Measurements from ENCODE around the gene SP110.

Gene SP110

GRCh38 chr2:230181195-230181594, 38.6 kb downstream of the SP110 start:
- H3K4me3 ChIP-seq (ENCODE audit: low read depth, low read length), result no peak overlapping the region
- no peaks in the 10 kb centered on the region for H3K9me3 ChIP-seq
- H3K36me3 ChIP-seq, result no peaks in the 10 kb centered on the region
- no peaks in the 10 kb centered on the region for H3K27me3 ChIP-seq
- TF ChIP-seq CTCF (IDR thresholded peaks at IDR 0.05; ENCODE audit: low read depth, low read length), result no peak
- H3K4me1 ChIP-seq, result no peaks in the 10 kb centered on the region
- DNase-seq, result no peak

GRCh38 chr2:230179907-230180306, 39.9 kb downstream of the SP110 start:
- Histone ChIP-seq H3K4me3 (ENCODE audit: low read depth, low read length) (no peak overlapping the region), H3K4me1 (no peaks in the 10 kb centered on the region), H3K9me3 (no peaks in the 10 kb centered on the region), H3K27me3 (no peaks in the 10 kb centered on the region), H3K36me3 (no peaks in the 10 kb centered on the region)
- TF ChIP-seq CTCF (IDR thresholded peaks at IDR 0.05; ENCODE audit: low read depth, low read length), result no peak
- no peak for DNase-seq

GRCh38 chr2:230178546-230179485, 41.0 kb downstream of the SP110 start:
- DNase-seq, result no peak
- H3K27me3 ChIP-seq, result no peaks in the 10 kb centered on the region
- H3K9me3 ChIP-seq, result no peaks in the 10 kb centered on the region
- H3K4me1 ChIP-seq, result no peaks in the 10 kb centered on the region
- H3K4me3 ChIP-seq (ENCODE audit: low read depth, low read length), result no peak overlapping the region
- no peak for TF ChIP-seq CTCF (IDR thresholded peaks at IDR 0.05; ENCODE audit: low read depth, low read length)
- no peaks in the 10 kb centered on the region for H3K36me3 ChIP-seq

- H3K36me3 ChIP-seq, result no peaks in the 10 kb centered on the region
- H3K27me3 ChIP-seq, result peaks cover 7% of the 10 kb centered on the region; the same call in 1 of the 2 replicates
- DNase-seq, result no peak
These were observed 42.8 kb downstream of the SP110 start for GRCh38 chr2:230176996-230177395.

GRCh38 chr2:230174466-230174865, 45.3 kb downstream of the SP110 start:
- DNase-seq, result no peak
- Histone ChIP-seq H3K4me1 (no peaks in the 10 kb centered on the region), H3K9me3 (no peaks in the 10 kb centered on the region), H3K27me3 (peaks cover 14% of the 10 kb centered on the region; the same call in 1 of the 2 replicates), H3K4me3 (ENCODE audit: low read depth, low read length) (no peak overlapping the region), H3K36me3 (no peaks in the 10 kb centered on the region)
- no peak for TF ChIP-seq CTCF (IDR thresholded peaks at IDR 0.05; ENCODE audit: low read depth, low read length)

More at GRCh38 chr2:230176996-230177395, 42.8 kb downstream of the SP110 start:
- H3K4me3 ChIP-seq (ENCODE audit: low read depth, low read length), result no peak overlapping the region
- no peaks in the 10 kb centered on the region for H3K9me3 ChIP-seq
- no peak for TF ChIP-seq CTCF (IDR thresholded peaks at IDR 0.05; ENCODE audit: low read depth, low read length)
- no peaks in the 10 kb centered on the region for H3K4me1 ChIP-seq

- DNase-seq, result no peak
- Histone ChIP-seq H3K4me3 (ENCODE audit: low read depth, low read length) (no peak overlapping the region), H3K4me1 (no peaks in the 10 kb centered on the region), H3K27me3 (peaks cover 14% of the 10 kb centered on the region; the same call in 1 of the 2 replicates), H3K36me3 (no peaks in the 10 kb centered on the region), H3K9me3 (no peaks in the 10 kb centered on the region)
- TF ChIP-seq CTCF (IDR thresholded peaks at IDR 0.05; ENCODE audit: low read depth, low read length), result no peak
These were observed 46.9 kb downstream of the SP110 start for GRCh38 chr2:230172852-230173251.
